Panc1 (cell line): ENCODE results near the gene SELENOT. TPM values are rescaled to one million over a fixed set of nuclear protein-coding genes. Genes with fewer than 3 reads are reported as not detected.
A peak's percentile ranks its signal among the peaks of the same experiment; 100 is the strongest.
"Not testable (repeated sequence)": the region's sequence is repeated elsewhere in the genome, so short reads cannot be mapped to it uniquely, and the experiment has no call there.

Experiments used
- ATAC-seq: fragments of 200-7000 bp; cut with Tn5 transposase; 2 replicates; pipeline ENCODE4 v1.9.1; 2020; ENCODE audit warnings: mild to moderate bottlenecking, moderate library complexity
- BruUV-seq: library from RNA; stranded (reverse); fragments of 400-500 nt; replicated peaks from 2 replicates; lab custom pipeline; 2021; lab: Mats Ljungman, UMichigan
- CTCF ChIA-PET: fragments of 300-600 bp; sonication (Branson Sonifier 250); formaldehyde crosslinking; loops from one replicate; lab custom pipeline; 2022; ENCODE audit warnings: antibody characterized with exemption; lab: Charles Lee
- POLR2A ChIA-PET: fragments of 300-600 bp; sonication (Branson Sonifier 250); formaldehyde crosslinking; loops from one replicate; lab custom pipeline; 2022; ENCODE audit warnings: antibody characterized with exemption; lab: Charles Lee
- DNase-seq: peaks from one replicate; pipeline ENCODE4 v3.0.0-alpha.2; 2010; ENCODE audit warnings: low read depth, low spot score
- H3K27ac ChIP-seq: 2 replicates; pipeline ENCODE4 v1.5.1; 2011; ENCODE audit warnings: mild to moderate bottlenecking, low read length, inconsistent platforms
- H3K27me3 ChIP-seq: fragments of 200-500 bp; sonication (Bioruptor generic); 2 replicates; pipeline ENCODE4 v1.6.0; 2014; ENCODE audit warnings: low read length, inconsistent platforms; ENCODE audit not compliant: control insufficient read depth, insufficient read depth
- H3K36me3 ChIP-seq: fragments of 200-500 bp; sonication (Bioruptor generic); 2 replicates; pipeline ENCODE4 v1.5.1; 2014; ENCODE audit warnings: inconsistent platforms, mild to moderate bottlenecking, low read length, moderate library complexity; ENCODE audit not compliant: control insufficient read depth, insufficient read depth
- H3K4me1 ChIP-seq: 2 replicates; pipeline ENCODE4 v1.5.1; 2011; ENCODE audit warnings: inconsistent platforms, mild to moderate bottlenecking, low read length, moderate library complexity; ENCODE audit not compliant: control insufficient read depth, insufficient read depth
- H3K4me3 ChIP-seq, 2 experiments: 2 replicates each; pipeline ENCODE4 v1.5.1; 2011 to 2012; ENCODE audit warnings: low read depth in 2 of 2, low read length in 2 of 2, mild to moderate bottlenecking in 2 of 2, inconsistent platforms in 1 of 2, moderate library complexity in 1 of 2
- H3K9me3 ChIP-seq: fragments of 200-500 bp; sonication (Bioruptor generic); 2 replicates; pipeline ENCODE4 v1.5.1; 2014; ENCODE audit warnings: low read depth, mild to moderate bottlenecking, inconsistent platforms, low read length, moderate library complexity; ENCODE audit not compliant: control insufficient read depth, insufficient read depth
- CTCF ChIP-seq: fragments of 450-650 bp; IDR thresholded peaks from 2 replicates; pipeline ENCODE4 v1.5.1; 2017; ENCODE audit warnings: mild to moderate bottlenecking
- POLR2AphosphoS5 ChIP-seq: IDR thresholded peaks from 2 replicates; pipeline ENCODE4 v1.6.1; 2012; ENCODE audit warnings: mild to moderate bottlenecking, low read depth, low read length, moderate library complexity
- REST ChIP-seq, 2 experiments: IDR thresholded peaks; 2 replicates each; pipeline ENCODE4 v1.6.1; 2011 to 2012; ENCODE audit warnings: low read depth in 2 of 2, control low read depth in 1 of 2, low read length in 1 of 2, mild to moderate bottlenecking in 1 of 2, moderate library complexity in 1 of 2; ENCODE audit not compliant: insufficient read depth in 1 of 2
- SIN3A ChIP-seq: IDR thresholded peaks from 2 replicates; pipeline ENCODE4 v1.6.1; 2012; ENCODE audit warnings: low read depth, mild to moderate bottlenecking, low read length, moderate library complexity, borderline replicate concordance; ENCODE audit not compliant: insufficient read depth
- TCF7L2 ChIP-seq: IDR thresholded peaks from 2 replicates; pipeline ENCODE4 v1.6.1; 2011; ENCODE audit warnings: mild to moderate bottlenecking, low read depth, low read length, inconsistent platforms
- in situ Hi-C: cut with HindIII; loops from 2 replicates; pipeline ENCODE4 v1.10.0; 2016; ENCODE audit warnings: low sequenced_read_pairs, low pct_unique_long_range_greater_than_20kb
- intact Hi-C: fragments of 100-400 bp; cut with micrococcal nuclease; formaldehyde crosslinking; loops from one replicate; pipeline ENCODE4 v1.10.0; 2022; ENCODE audit not compliant: unreplicated experiment
- total RNA-seq: library from RNA; stranded (reverse); gene quantifications from one replicate; pipeline ENCODE4 v1.2.1, GENCODE V29; 2021; ENCODE audit not compliant: unreplicated experiment

Gene SELENOT
- total RNA-seq, 1 experiment from 2014 or later, result 114 TPM

- peaks cover 7% of the 10 kb centered on the region; the same call in 1 of the 2 replicates for H3K36me3 ChIP-seq
- TF ChIP-seq POLR2AphosphoS5, result no peak
- no peak for TF ChIP-seq CTCF
- no peak for TF ChIP-seq SIN3A
- TF ChIP-seq TCF7L2, result no peak
- no peak for TF ChIP-seq REST (IDR thresholded peaks at IDR 0.05; ENCODE audit: insufficient read depth in 1 of 2, low read depth in 2 of 2, low read length in 1 of 2)
- peaks cover 20% of the 10 kb centered on the region for H3K4me1 ChIP-seq
- peak overlapping the region; percentile 7 for H3K27ac ChIP-seq
- POLR2A ChIA-PET, result no interaction called here
- DNase-seq (no peak), ATAC-seq (peak; percentile 28; the same call in 1 of the 2 replicates)
- no TSS peak for BruUV-seq
- no peaks in the 10 kb centered on the region for H3K27me3 ChIP-seq
- H3K9me3 ChIP-seq, result no peaks in the 10 kb centered on the region
- H3K4me3 ChIP-seq, result no peak overlapping the region
- in situ Hi-C loops, result no loop called here
- intact Hi-C loops, result loop anchor here (5.0 kb wide), 1 partner anchor 103 kb away; the partner anchor contains the start of gene ERICH6
- CTCF ChIA-PET, result interaction anchor here (0.6 kb wide), 1 partner anchor 115 kb away, joined by 3 read pairs; no protein-coding TSS in a partner anchor
Observed at GRCh38 chr3:150599611-150600297, 3.4 kb upstream of the SELENOT start.

- TSS peak; percentile 78 for BruUV-seq
- DNase-seq, in situ Hi-C loops, CTCF ChIA-PET, H3K27me3 ChIP-seq, H3K9me3 ChIP-seq, ATAC-seq: not testable (repeated sequence)
- Histone ChIP-seq H3K4me1 (peaks cover 28% of the 10 kb centered on the region), H3K4me3 (peak overlapping the region; percentile 83 to 91), H3K36me3 (peaks cover 12% of the 10 kb centered on the region), H3K27ac (peak overlapping the region; percentile 95)
- POLR2A ChIA-PET, result interaction anchor here (0.5 kb wide), 1 partner anchor 979 kb away, joined by 6 read pairs; no protein-coding TSS in a partner anchor
- intact Hi-C loops, result loop anchor here (5.0 kb wide), 1 partner anchor 101 kb away; the partner anchor contains the start of gene ERICH6
Observed at GRCh38 chr3:150600647-150601530, 2.2 kb upstream of the SELENOT start.
